Mesendoderm (in vitro differentiated cells): ENCODE data around the gene IQUB.

Source experiments
- DNase-seq: peaks from one replicate; pipeline ENCODE4 v3.0.0; 2013
- H2AK5ac ChIP-seq: 2 replicates; pipeline ENCODE4 v1.6.1; 2013; ENCODE audit warnings: low read length, inconsistent platforms
- H2BK120ac ChIP-seq: 2 replicates; pipeline ENCODE4 v1.6.1; 2013; ENCODE audit warnings: low read depth, mild to moderate bottlenecking, low read length, moderate library complexity, mixed read lengths
- H2BK15ac ChIP-seq: replicated peaks from 2 replicates; pipeline ENCODE4 v1.6.1; 2013; ENCODE audit warnings: low read depth, mild to moderate bottlenecking, moderate library complexity
- H2BK5ac ChIP-seq: 2 replicates; pipeline ENCODE4 v1.6.1; 2013; ENCODE audit warnings: low read length, inconsistent platforms
- H3K18ac ChIP-seq: 2 replicates; pipeline ENCODE4 v1.6.1; 2013; ENCODE audit warnings: mild to moderate bottlenecking, low read length, mixed read lengths
- H3K23ac ChIP-seq: one replicate; pipeline ENCODE4 v1.6.1; 2013; ENCODE audit warnings: low read length
- H3K27ac ChIP-seq: 2 replicates; pipeline ENCODE4 v1.5.1; 2013; ENCODE audit warnings: low read depth, mild to moderate bottlenecking, inconsistent platforms, low read length, moderate library complexity
- H3K27me3 ChIP-seq: 2 replicates; pipeline ENCODE4 v1.6.1; 2013; ENCODE audit warnings: low read length, control low read depth, mild to moderate bottlenecking, inconsistent platforms; ENCODE audit not compliant: insufficient read depth, poor library complexity
- H3K36me3 ChIP-seq: 2 replicates; pipeline ENCODE4 v1.6.1; 2013; ENCODE audit warnings: low read length, inconsistent platforms; ENCODE audit not compliant: control insufficient read depth, insufficient read depth
- H3K4ac ChIP-seq: one replicate; pipeline ENCODE4 v1.6.1; 2013; ENCODE audit warnings: low read depth, mild to moderate bottlenecking, low read length, moderate library complexity
- H3K4me1 ChIP-seq: 2 replicates; pipeline ENCODE4 v1.6.1; 2013; ENCODE audit warnings: low read depth, low read length, inconsistent platforms; ENCODE audit not compliant: control insufficient read depth
- H3K4me2 ChIP-seq: 2 replicates; pipeline ENCODE4 v1.6.1; 2013; ENCODE audit warnings: low read length
- H3K4me3 ChIP-seq: 2 replicates; pipeline ENCODE4 v1.5.1; 2013; ENCODE audit warnings: mild to moderate bottlenecking, low read length
- H3K56ac ChIP-seq: one replicate; pipeline ENCODE4 v1.6.1; 2013; ENCODE audit warnings: low read length
- H3K79me1 ChIP-seq: 2 replicates; pipeline ENCODE4 v1.6.1; 2013; ENCODE audit warnings: low read length, inconsistent platforms
- H3K79me2 ChIP-seq: 2 replicates; pipeline ENCODE4 v1.6.1; 2013; ENCODE audit warnings: mild to moderate bottlenecking, low read length; ENCODE audit not compliant: control insufficient read depth, insufficient read depth
- H3K9ac ChIP-seq: 2 replicates; pipeline ENCODE4 v1.6.1; 2013; ENCODE audit warnings: low read length, inconsistent platforms
- H4K5ac ChIP-seq: one replicate; pipeline ENCODE4 v1.6.1; 2013; ENCODE audit warnings: low read length
- H4K8ac ChIP-seq: one replicate; pipeline ENCODE4 v1.6.1; 2013; ENCODE audit warnings: low read depth, mild to moderate bottlenecking, control low read depth, low read length, moderate library complexity
- WGBS: extraction: QIAGEN DNeasy Blood & Tissue Kit; methylation state at CpG from one replicate; pipeline ENCODE4 v1.1.7; 2013; ENCODE audit warnings: low lambda C conversion rate, missing lambda C conversion rate; ENCODE audit not compliant: insufficient coverage; ENCODE audit errors: extremely low coverage; 5-methylcytosine and 5-hydroxymethylcytosine counted together

IQUB gene

DNA sequence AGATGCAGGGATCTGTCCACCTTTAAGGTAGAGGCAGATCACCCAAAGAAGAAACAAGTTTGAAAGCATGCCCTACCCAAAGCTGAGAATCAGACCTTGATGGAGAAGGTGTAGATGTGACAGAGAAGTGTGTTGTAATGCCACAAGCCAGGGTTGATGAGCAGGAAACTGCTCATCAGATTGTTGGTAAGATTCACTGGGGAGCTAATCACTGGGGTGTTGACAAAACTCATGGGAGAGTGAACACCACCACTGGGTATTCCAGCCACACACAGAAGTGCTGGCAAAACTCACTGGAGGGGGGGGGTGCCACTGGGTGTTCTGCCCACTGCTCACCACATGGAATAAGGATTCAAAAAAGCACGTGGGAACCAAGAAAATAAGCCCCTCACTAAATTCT, 95.2 kb downstream of the IQUB start:
- Histone ChIP-seq H4K8ac (no peak overlapping the region), H2BK5ac (no peak overlapping the region), H3K4me3 (no peak overlapping the region), H2BK15ac (no peak overlapping the region), H3K9ac (no peak overlapping the region), H4K5ac (no peak overlapping the region), H3K23ac (no peak overlapping the region), H2BK120ac (no peak overlapping the region), H3K36me3 (no peaks in the 10 kb centered on the region), H3K79me2 (no peaks in the 10 kb centered on the region), H3K79me1 (no peaks in the 10 kb centered on the region), H3K56ac (no peak overlapping the region), H3K4ac (no peak overlapping the region), H3K18ac (peak overlapping the region; percentile 44), H2AK5ac (no peak overlapping the region), H3K27ac (no peak overlapping the region), H3K4me2 (no peak overlapping the region), H3K27me3 (no peaks in the 10 kb centered on the region), H3K4me1 (peaks cover 2% of the 10 kb centered on the region)
- peak; percentile 16 for DNase-seq
- no CpG with 5 or more reads among the region's 1 CpG for WGBS

DNA sequence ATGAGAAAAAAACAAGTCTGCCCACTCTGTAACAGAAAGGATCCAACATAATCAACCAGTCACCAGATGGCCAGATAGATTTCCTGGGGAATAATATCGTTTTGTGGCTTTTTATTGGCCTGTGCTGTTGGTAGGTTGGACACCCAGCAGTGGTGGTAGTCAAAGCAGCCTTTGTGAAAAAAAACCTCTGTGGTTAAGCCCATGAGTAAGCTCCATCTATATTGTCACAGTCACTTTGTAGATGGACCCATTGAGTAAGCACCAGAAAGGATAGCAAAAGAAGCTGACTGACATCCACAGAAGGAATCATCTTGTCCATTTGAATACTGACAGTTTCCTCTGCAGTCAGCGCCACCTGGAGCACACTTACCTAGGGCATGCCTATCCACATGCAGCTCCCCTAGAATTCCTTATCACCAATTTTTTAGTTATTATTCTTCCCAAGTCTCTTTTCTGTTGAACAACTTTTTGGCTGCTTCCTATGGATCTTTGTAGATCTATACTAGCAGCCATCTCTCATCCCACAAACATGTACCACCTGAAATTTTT, 96.9 kb downstream of the IQUB start:
- Histone ChIP-seq H3K4ac (no peak overlapping the region), H3K36me3 (no peaks in the 10 kb centered on the region), H4K5ac (no peak overlapping the region), H3K79me1 (no peaks in the 10 kb centered on the region), H3K56ac (no peak overlapping the region), H3K9ac (no peak overlapping the region), H3K23ac (no peak overlapping the region), H3K27me3 (no peaks in the 10 kb centered on the region), H3K4me3 (no peak overlapping the region), H3K18ac (no peak overlapping the region), H3K4me2 (no peak overlapping the region), H4K8ac (no peak overlapping the region), H3K4me1 (peaks cover 2% of the 10 kb centered on the region), H3K79me2 (no peaks in the 10 kb centered on the region), H2BK120ac (no peak overlapping the region), H2BK15ac (no peak overlapping the region), H3K27ac (no peak overlapping the region), H2AK5ac (no peak overlapping the region), H2BK5ac (no peak overlapping the region)
- peak; percentile 7 for DNase-seq
- no CpG with 5 or more reads among the region's 2 CpGs for whole genome bisulfite sequencing

DNA sequence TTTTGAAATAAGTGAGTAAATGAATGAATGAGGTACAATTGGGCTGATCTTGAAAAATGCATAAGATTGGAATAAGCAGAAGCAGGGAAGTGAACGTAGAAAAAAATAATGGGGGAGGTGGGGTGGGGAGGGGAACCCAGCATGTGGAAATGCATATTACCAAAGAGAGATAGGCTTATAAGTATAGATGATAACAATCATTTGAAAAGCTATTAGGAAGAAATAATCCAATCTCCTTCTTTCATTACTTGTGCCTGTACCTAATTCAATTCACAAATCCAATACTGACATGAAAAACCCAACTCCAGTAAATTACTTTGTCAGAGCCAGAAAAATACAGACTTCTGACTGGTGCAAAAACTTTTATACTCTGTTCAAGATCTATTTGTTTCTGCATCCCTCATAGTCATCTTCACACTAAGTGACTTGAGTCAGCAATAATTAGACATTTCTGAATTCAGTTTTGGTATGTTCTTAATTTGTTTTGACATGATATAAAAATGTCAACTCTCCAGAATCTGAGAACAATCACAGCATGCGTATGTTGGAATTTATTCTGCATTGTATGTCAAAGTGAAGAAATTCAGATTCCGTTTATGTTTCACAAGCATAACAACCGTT, 99.2 kb downstream of the IQUB start:
- Histone ChIP-seq H3K23ac (no peak overlapping the region), H2AK5ac (no peak overlapping the region), H3K9ac (no peak overlapping the region), H4K5ac (no peak overlapping the region), H3K56ac (no peak overlapping the region), H3K18ac (no peak overlapping the region), H3K4me2 (no peak overlapping the region), H3K4ac (no peak overlapping the region), H3K79me1 (no peaks in the 10 kb centered on the region), H3K27ac (no peak overlapping the region), H2BK120ac (no peak overlapping the region), H3K36me3 (no peaks in the 10 kb centered on the region), H3K4me3 (no peak overlapping the region), H3K79me2 (no peaks in the 10 kb centered on the region), H2BK5ac (no peak overlapping the region), H3K4me1 (peaks cover under 1% of the 10 kb centered on the region), H4K8ac (no peak overlapping the region), H2BK15ac (no peak overlapping the region), H3K27me3 (no peaks in the 10 kb centered on the region)
- DNase-seq, result no peak
- WGBS, result 100% methylated on average over 1 of the region's 4 CpGs

DNA sequence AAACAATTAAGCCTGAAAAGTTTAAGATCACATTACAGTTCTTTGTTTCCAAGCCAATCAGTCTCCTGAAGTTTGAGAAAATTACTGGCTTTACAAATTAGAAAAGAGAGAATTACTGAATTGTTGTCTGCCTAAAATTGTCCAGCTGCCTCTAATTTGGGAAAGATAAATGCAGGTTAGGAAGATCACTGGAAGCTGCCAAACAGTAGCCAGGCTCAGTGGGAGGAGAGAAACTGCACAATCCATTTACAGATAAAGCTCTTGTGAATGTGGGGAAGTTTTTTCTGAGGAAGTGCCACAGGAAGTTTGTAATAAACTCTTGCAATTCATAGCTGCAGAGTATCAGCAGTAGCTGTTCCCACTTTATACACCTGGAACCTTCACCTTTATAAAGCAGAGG, 100.7 kb downstream of the IQUB start:
- Histone ChIP-seq H3K4me2 (no peak overlapping the region), H3K79me1 (no peaks in the 10 kb centered on the region), H3K4me1 (no peaks in the 10 kb centered on the region), H3K9ac (no peak overlapping the region), H2AK5ac (no peak overlapping the region), H3K4ac (no peak overlapping the region), H2BK120ac (no peak overlapping the region), H3K27me3 (no peaks in the 10 kb centered on the region), H3K18ac (no peak overlapping the region), H3K56ac (no peak overlapping the region), H3K27ac (no peak overlapping the region), H2BK15ac (no peak overlapping the region), H4K8ac (peak overlapping the region; percentile 28), H2BK5ac (no peak overlapping the region), H3K4me3 (no peak overlapping the region), H4K5ac (no peak overlapping the region), H3K23ac (no peak overlapping the region), H3K79me2 (no peaks in the 10 kb centered on the region), H3K36me3 (no peaks in the 10 kb centered on the region)
- peak; percentile 5 for DNase-seq

DNA sequence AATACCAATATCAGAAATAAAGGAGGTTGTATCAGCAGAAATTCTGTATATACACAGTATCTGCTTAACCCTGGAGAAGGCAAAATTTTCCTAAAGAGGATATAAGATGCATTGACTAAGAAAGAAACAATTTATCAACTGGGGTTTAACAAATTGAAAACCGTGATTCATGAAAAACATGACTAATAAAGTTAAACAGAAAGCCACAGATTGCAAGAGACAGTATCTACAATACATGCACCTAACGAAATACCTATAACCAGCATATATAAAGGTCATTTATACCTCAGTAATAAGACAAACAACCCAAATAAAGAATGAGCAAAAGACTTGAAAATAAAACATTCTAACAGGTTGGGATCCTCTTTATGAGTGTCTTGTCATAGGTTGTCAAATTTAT, 101.8 kb downstream of the IQUB start:
- H3K27me3 ChIP-seq, result no peaks in the 10 kb centered on the region
- WGBS, result no CpG with 5 or more reads among the region's 2 CpGs

DNA sequence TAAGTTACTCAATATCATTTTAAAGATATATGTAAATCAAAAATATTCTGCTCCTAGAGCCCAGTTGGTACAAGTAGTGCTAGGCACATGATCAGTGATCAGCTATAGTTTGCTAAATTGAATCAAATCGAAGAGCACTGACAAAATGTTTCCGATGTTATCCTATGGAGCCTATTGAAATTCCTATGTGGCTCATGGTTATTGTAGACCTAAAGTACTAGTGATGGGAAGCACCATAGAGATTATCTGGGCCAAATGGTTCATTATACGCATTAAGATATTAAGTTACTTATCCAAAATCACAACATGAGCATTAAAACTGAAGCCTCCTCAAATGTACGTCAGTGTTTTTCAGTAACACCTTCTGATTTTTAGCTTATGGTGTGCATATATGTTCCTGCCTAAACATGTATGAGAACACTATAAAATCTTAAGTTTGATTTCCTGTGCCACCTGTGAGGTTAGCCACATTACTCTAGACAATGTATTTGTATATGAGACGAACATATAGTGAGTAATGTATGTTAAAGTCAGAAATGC, 103.2 kb downstream of the IQUB start:
- no peak overlapping the region for H2BK120ac ChIP-seq
- no peak overlapping the region for H3K18ac ChIP-seq
- H3K79me2 ChIP-seq, result no peaks in the 10 kb centered on the region
- H4K8ac ChIP-seq, result no peak overlapping the region
- no CpG with 5 or more reads among the region's 5 CpGs for WGBS
- H2AK5ac ChIP-seq, result no peak overlapping the region
- no peaks in the 10 kb centered on the region for H3K27me3 ChIP-seq
- H3K79me1 ChIP-seq, result no peaks in the 10 kb centered on the region
- no peaks in the 10 kb centered on the region for H3K36me3 ChIP-seq
- no peaks in the 10 kb centered on the region for H3K4me1 ChIP-seq
- H2BK15ac ChIP-seq, result no peak overlapping the region
- H3K4ac ChIP-seq, result no peak overlapping the region
- no peak overlapping the region for H3K27ac ChIP-seq
- no peak overlapping the region for H3K4me3 ChIP-seq
- no peak overlapping the region for H2BK5ac ChIP-seq
- no peak overlapping the region for H3K23ac ChIP-seq
- H3K56ac ChIP-seq, result no peak overlapping the region
- no peak overlapping the region for H3K4me2 ChIP-seq
- H4K5ac ChIP-seq, result no peak overlapping the region
- DNase-seq, result peak; percentile 32
- no peak overlapping the region for H3K9ac ChIP-seq

More for the DNA sequence above, 101.8 kb downstream of the IQUB start:
- no peak overlapping the region for H3K4me3 ChIP-seq
- no peak overlapping the region for H4K8ac ChIP-seq
- H3K18ac ChIP-seq, result no peak overlapping the region
- H2BK15ac ChIP-seq, result no peak overlapping the region
- no peak overlapping the region for H4K5ac ChIP-seq
- no peak overlapping the region for H2BK5ac ChIP-seq
- H3K4me1 ChIP-seq, result no peaks in the 10 kb centered on the region
- no peak overlapping the region for H3K56ac ChIP-seq
- no peak overlapping the region for H3K23ac ChIP-seq
- H3K4ac ChIP-seq, result no peak overlapping the region
- no peak overlapping the region for H3K9ac ChIP-seq
- no peak overlapping the region for H3K27ac ChIP-seq
- H2AK5ac ChIP-seq, result no peak overlapping the region
- H3K36me3 ChIP-seq, result no peaks in the 10 kb centered on the region
- no peak for DNase-seq
- H3K79me1 ChIP-seq, result no peaks in the 10 kb centered on the region
- no peak overlapping the region for H2BK120ac ChIP-seq
- no peaks in the 10 kb centered on the region for H3K79me2 ChIP-seq
- H3K4me2 ChIP-seq, result no peak overlapping the region
